ENCODE data around the gene NT5DC3.

DNA sequence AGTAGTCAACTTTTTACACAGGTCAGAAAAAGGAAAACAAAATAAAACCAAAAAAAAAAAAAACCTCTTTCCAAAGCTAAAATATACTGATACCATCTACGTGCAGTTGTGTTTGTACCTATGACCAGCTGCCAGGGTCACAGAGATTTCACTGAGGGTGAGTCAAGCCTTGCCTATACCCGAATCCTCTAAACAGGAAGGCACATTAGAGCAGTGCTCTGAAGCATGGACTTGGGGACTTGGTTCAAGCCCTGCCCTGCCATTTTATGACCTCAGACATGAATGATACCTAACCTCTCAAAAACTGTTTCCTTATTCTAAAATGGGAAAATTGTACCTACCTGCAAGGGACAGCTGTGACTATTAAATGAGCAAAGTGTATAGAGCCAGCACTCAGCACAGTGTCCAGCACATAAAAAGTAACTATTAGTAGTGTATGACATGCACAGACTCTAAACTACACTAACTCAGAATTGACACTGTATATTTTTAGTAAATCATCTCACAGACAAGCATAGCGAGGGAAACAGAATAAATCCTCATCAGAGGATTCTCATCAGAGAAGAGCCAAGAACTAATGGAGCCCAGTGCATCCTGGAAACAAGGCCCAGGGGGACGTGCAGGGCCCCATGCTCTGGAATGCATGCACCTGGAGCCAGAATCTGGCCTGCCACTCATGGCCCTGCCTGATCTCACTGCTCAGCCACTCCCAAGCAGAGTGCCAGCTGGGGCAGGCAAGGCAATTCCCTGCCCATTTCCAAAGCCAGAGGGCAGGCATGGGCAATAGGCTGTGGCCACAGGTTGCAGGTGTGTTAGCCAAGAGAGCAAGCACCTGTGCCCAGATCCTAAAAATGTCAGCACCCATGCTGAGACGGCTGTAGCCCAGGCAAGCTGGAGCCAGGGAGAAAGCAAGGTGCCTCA, 57.0 kb downstream of the NT5DC3 start:
- TF ChIP-seq CTCF (IDR thresholded peaks at IDR 0.05) (no peak), POLR2A (IDR thresholded peaks at IDR 0.05) (no peak), POLR2AphosphoS5 (IDR thresholded peaks at IDR 0.05; ENCODE audit: insufficient read depth in 1 of 2, low read depth in 1 of 2) (no peak)
